Astrocyte of the hippocampus (primary cell): ENCODE measurements around the gene ACBD6.

ENCODE experiments used
- DNase-seq: peaks from one replicate; pipeline ENCODE4 v3.0.0; 2011; ENCODE audit warnings: low read depth, low spot score

Gene ACBD6

GRCh38 chr1:180372728-180373127 is 129.6 kb downstream of the ACBD6 start:
- no peak for DNase-seq

GRCh38 chr1:180370597-180370996 is 131.8 kb downstream of the ACBD6 start:
- no peak for DNase-seq

- DNase-seq = no peak
Measured at GRCh38 chr1:180370188-180370587, 132.2 kb downstream of the ACBD6 start.

- DNase-seq = no peak
Measured at GRCh38 chr1:180369061-180369460, 133.3 kb downstream of the ACBD6 start.

- no peak for DNase-seq
Measured at GRCh38 chr1:180366371-180367068, 135.9 kb downstream of the ACBD6 start.

- DNase-seq = no peak
Measured at GRCh38 chr1:180365039-180365438, 137.3 kb downstream of the ACBD6 start.

- no peak for DNase-seq
Measured at GRCh38 chr1:180363246-180363995, 139.0 kb downstream of the ACBD6 start.

GRCh38 chr1:180360333-180361075 is 141.9 kb downstream of the ACBD6 start:
- DNase-seq = peak; percentile 23

GRCh38 chr1:180358649-180359048 is 143.7 kb downstream of the ACBD6 start:
- peak; percentile 23 for DNase-seq

GRCh38 chr1:180353945-180354344 is 148.4 kb downstream of the ACBD6 start:
- no peak for DNase-seq

- DNase-seq = no peak
Measured at GRCh38 chr1:180352588-180352987, 149.8 kb downstream of the ACBD6 start.

GRCh38 chr1:180352021-180352420 is 150.4 kb downstream of the ACBD6 start:
- no peak for DNase-seq

GRCh38 chr1:180345148-180345547 is 157.2 kb downstream of the ACBD6 start:
- DNase-seq = no peak

- peak; percentile 57 for DNase-seq
Measured at GRCh38 chr1:180343921-180344769, 158.2 kb downstream of the ACBD6 start.

GRCh38 chr1:180327089-180327488 is 175.3 kb downstream of the ACBD6 start:
- DNase-seq = no peak

- DNase-seq = no peak
Measured at GRCh38 chr1:180312926-180313325, 189.5 kb downstream of the ACBD6 start.

GRCh38 chr1:180311011-180311730 is 191.2 kb downstream of the ACBD6 start:
- peak; percentile 10 for DNase-seq

GRCh38 chr1:180310095-180310494 is 192.3 kb downstream of the ACBD6 start:
- no peak for DNase-seq

GRCh38 chr1:180309338-180309737 is 193.0 kb downstream of the ACBD6 start:
- DNase-seq = peak; percentile 65

GRCh38 chr1:180301135-180301742 is 201.1 kb downstream of the ACBD6 start:
- DNase-seq = peak; percentile 11
